Activated CD8-positive, alpha-beta memory T cell treated with anti-CD3 and anti-CD28 coated beads, Interleukin-2, amount 50 U/mL, for 4 hours (primary cell): ENCODE data around the gene CGB1.

Experiments used
- DNase-seq: peaks from one replicate; pipeline ENCODE4 v3.0.0-alpha.2; 2020

Gene CGB1

GRCh38 chr19:48993175-48994034 lies 43.3 kb downstream of the CGB1 start, which contains the start of the genes GYS1 and RUVBL2:
Gene GYS1 (minus strand): TSS chr19:48993309. CDS start chr19:48993112, 197 bp downstream.
Gene RUVBL2 (plus strand): TSS chr19:48993887. CDS start chr19:48993912, 25 bp downstream.
- peak; percentile 99 for DNase-seq

GRCh38 chr19:48992581-48993174 lies 44.0 kb downstream of the CGB1 start:
- no peak for DNase-seq

GRCh38 chr19:48991873-48992580 lies 44.7 kb downstream of the CGB1 start:
- DNase-seq = no peak

GRCh38 chr19:48991011-48991609 lies 45.6 kb downstream of the CGB1 start:
- no peak for DNase-seq

GRCh38 chr19:48990400-48990799 lies 46.3 kb downstream of the CGB1 start:
- no peak for DNase-seq

- no peak for DNase-seq
Measured at GRCh38 chr19:48989701-48990291, 46.9 kb downstream of the CGB1 start.

GRCh38 chr19:48988860-48989259 lies 47.8 kb downstream of the CGB1 start:
- no peak for DNase-seq

- DNase-seq = no peak
Measured at GRCh38 chr19:48988286-48988685, 48.4 kb downstream of the CGB1 start.

GRCh38 chr19:48987323-48987722 lies 49.4 kb downstream of the CGB1 start:
- DNase-seq = no peak

GRCh38 chr19:48986211-48986610 lies 50.5 kb downstream of the CGB1 start:
- DNase-seq = no peak

GRCh38 chr19:48985711-48986110 lies 51.0 kb downstream of the CGB1 start:
- DNase-seq = no peak
